COLO668 (cell line): ENCODE results near the gene ETS1.

Source experiments
- DNase-seq: peaks from one replicate; lab custom pipeline; 2025; ENCODE audit not compliant: unreplicated experiment; lab: John Stamatoyannopoulos, UW

The ETS1 gene

GRCh38 chr11:128570632-128571031 is 16.7 kb downstream of the ETS1 start:
- no peak for DNase-seq

GRCh38 chr11:128569291-128569690 is 18.1 kb downstream of the ETS1 start:
- no peak for DNase-seq

GRCh38 chr11:128568166-128568778 is 19.1 kb downstream of the ETS1 start:
- no peak for DNase-seq

GRCh38 chr11:128567130-128567529 is 20.2 kb downstream of the ETS1 start:
- no peak for DNase-seq

- DNase-seq, result no peak
These were observed 21.5 kb downstream of the ETS1 start for GRCh38 chr11:128565881-128566280.

- no peak for DNase-seq
These were observed 22.6 kb downstream of the ETS1 start for GRCh38 chr11:128564642-128565245.

GRCh38 chr11:128563942-128564641 is 23.3 kb downstream of the ETS1 start:
- no peak for DNase-seq

- no peak for DNase-seq
These were observed 24.1 kb downstream of the ETS1 start for GRCh38 chr11:128563308-128563707.

GRCh38 chr11:128559496-128560103 is 27.8 kb downstream of the ETS1 start:
- no peak for DNase-seq

- peak; percentile 19 for DNase-seq
These were observed 31.8 kb downstream of the ETS1 start for GRCh38 chr11:128555606-128556005.

- DNase-seq, result no peak
These were observed 33.5 kb downstream of the ETS1 start for GRCh38 chr11:128553662-128554362.

- DNase-seq, result no peak
These were observed 34.3 kb downstream of the ETS1 start for GRCh38 chr11:128552783-128553661.

GRCh38 chr11:128551611-128552335 is 35.6 kb downstream of the ETS1 start:
- DNase-seq, result no peak

GRCh38 chr11:128551058-128551457 is 36.3 kb downstream of the ETS1 start:
- no peak for DNase-seq

- no peak for DNase-seq
These were observed 37.0 kb downstream of the ETS1 start for GRCh38 chr11:128550261-128550821.

- DNase-seq, result no peak
These were observed 38.0 kb downstream of the ETS1 start for GRCh38 chr11:128549256-128549944.

GRCh38 chr11:128548649-128549255 is 38.6 kb downstream of the ETS1 start:
- DNase-seq, result no peak

GRCh38 chr11:128547946-128548648 is 39.3 kb downstream of the ETS1 start:
- no peak for DNase-seq
